ENCODE data around the gene EFCAB6. TPM values are rescaled to one million over a fixed set of nuclear protein-coding genes. Genes with fewer than 3 reads are reported as not detected.

EFCAB6 gene
- total and polyA plus RNA-seq, 2 of the 13 experiments (the other 11 are each of a cell fraction or from before 2014, with no cell fraction given): not detected

DNA sequence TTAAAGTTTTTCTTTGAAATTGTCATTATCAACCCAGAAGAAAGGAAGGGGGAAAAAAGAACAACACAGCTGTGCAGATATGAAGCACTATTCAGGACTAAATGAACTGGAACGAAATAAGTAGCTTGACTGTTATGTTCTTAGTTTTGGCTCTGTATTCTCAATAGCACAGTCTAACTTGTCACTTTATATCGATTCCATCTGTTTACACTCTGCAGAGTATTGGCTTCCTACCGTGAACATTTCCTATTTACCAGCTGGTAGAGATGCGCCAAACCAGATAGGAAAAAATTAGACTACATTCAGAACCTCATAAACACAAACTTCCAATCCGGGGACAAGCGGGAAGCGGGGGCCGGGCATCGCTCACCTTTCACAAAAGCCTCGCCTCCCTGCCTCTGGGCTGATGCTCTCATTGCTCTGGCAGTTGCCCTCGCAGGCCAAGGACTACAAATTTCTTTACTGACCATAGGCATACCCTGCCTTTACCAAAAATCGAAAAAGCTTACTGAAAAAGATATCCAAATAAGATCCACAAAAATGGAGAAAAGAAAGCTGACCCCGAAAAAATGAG lies 66.2 kb downstream of the EFCAB6 start:
- no peak for DNase-seq (ENCODE audit: low spot score)
- ChIA-PET CTCF (ENCODE audit: low intra/inter-chr PET ratio, low total read pairs) (no interaction called here), POLR2A (interaction anchor here (0.6 kb wide), 1 partner anchor 140 kb away, joined by 3 read pairs; no protein-coding TSS in a partner anchor)
- no peaks in the 10 kb centered on the region for H4K20me1 ChIP-seq (ENCODE audit: insufficient read depth, low read length)
- no peak overlapping the region for H3K27ac ChIP-seq (ENCODE audit: extremely low read length, insufficient read depth, low read length)
- intact Hi-C loops (cut with micrococcal nuclease; ENCODE audit: unreplicated experiment): no loop called here
- H3K4me1 ChIP-seq (ENCODE audit: insufficient read depth, low read length): no peaks in the 10 kb centered on the region
- no peak overlapping the region for H3K4me3 ChIP-seq (replicated peaks in 1 of 3; ENCODE audit: insufficient read depth in 1 of 3, low read depth in 2 of 3, low read length in 3 of 3)
- no peak overlapping the region for H2AFZ ChIP-seq (ENCODE audit: low read length)
- no peaks in the 10 kb centered on the region for H3K9me3 ChIP-seq (ENCODE audit: low read length)
- H3K4me2 ChIP-seq (ENCODE audit: low read depth, low read length): no peak overlapping the region
- FAIRE-seq: no peak
- H3K36me3 ChIP-seq (replicated peaks in 1 of 2; ENCODE audit: control insufficient read depth in 1 of 2, insufficient read depth in 2 of 2, low read length in 2 of 2): no peaks in the 10 kb centered on the region
- H3K79me2 ChIP-seq (ENCODE audit: insufficient read depth, low read length): no peaks in the 10 kb centered on the region
- ATAC-seq: no peak
- H3K9ac ChIP-seq (ENCODE audit: insufficient read depth, low read depth, low read length): no peak overlapping the region
- peaks cover 3 to 61% of the 10 kb centered on the region in 2 experiments; a peak in 3 of 5 replicates for H3K27me3 ChIP-seq (ENCODE audit: control insufficient read depth in 1 of 2, insufficient read depth in 2 of 2, low read length in 2 of 2)
- 4% methylated on average over 13 of the region's 13 CpGs for WGBS (ENCODE audit: low lambda C conversion rate)
- no TSS peak for BruUV-seq (replicated peaks)
- in situ Hi-C loops (cut with HindIII; ENCODE audit: extremely low pct_ligation_motif_present, low pct_unique_long_range_greater_than_20kb): no loop called here
- no peak for TF ChIP-seq MTF1 (CRISPR knock-in tag; IDR thresholded peaks at IDR 0.05)
- TF ChIP-seq ARID5B (CRISPR knock-in tag; IDR thresholded peaks at IDR 0.05): no peak
- TF ChIP-seq AGO1 (IDR thresholded peaks at IDR 0.05; ENCODE audit: low read depth, low read length, poor library complexity, severe bottlenecking): no peak
- no peak for TF ChIP-seq CBX5 (CRISPR knock-in tag; IDR thresholded peaks at IDR 0.05; ENCODE audit: borderline replicate concordance)
- no peak for TF ChIP-seq TBL1XR1 (IDR thresholded peaks at IDR 0.05; ENCODE audit: borderline replicate concordance, low read length, partially characterized antibody)
- no peak for TF ChIP-seq SMYD3 (CRISPR knock-in tag; IDR thresholded peaks at IDR 0.05)
- TF ChIP-seq ZBTB34 (CRISPR knock-in tag; IDR thresholded peaks at IDR 0.05): no peak
- TF ChIP-seq, protein P1, sequence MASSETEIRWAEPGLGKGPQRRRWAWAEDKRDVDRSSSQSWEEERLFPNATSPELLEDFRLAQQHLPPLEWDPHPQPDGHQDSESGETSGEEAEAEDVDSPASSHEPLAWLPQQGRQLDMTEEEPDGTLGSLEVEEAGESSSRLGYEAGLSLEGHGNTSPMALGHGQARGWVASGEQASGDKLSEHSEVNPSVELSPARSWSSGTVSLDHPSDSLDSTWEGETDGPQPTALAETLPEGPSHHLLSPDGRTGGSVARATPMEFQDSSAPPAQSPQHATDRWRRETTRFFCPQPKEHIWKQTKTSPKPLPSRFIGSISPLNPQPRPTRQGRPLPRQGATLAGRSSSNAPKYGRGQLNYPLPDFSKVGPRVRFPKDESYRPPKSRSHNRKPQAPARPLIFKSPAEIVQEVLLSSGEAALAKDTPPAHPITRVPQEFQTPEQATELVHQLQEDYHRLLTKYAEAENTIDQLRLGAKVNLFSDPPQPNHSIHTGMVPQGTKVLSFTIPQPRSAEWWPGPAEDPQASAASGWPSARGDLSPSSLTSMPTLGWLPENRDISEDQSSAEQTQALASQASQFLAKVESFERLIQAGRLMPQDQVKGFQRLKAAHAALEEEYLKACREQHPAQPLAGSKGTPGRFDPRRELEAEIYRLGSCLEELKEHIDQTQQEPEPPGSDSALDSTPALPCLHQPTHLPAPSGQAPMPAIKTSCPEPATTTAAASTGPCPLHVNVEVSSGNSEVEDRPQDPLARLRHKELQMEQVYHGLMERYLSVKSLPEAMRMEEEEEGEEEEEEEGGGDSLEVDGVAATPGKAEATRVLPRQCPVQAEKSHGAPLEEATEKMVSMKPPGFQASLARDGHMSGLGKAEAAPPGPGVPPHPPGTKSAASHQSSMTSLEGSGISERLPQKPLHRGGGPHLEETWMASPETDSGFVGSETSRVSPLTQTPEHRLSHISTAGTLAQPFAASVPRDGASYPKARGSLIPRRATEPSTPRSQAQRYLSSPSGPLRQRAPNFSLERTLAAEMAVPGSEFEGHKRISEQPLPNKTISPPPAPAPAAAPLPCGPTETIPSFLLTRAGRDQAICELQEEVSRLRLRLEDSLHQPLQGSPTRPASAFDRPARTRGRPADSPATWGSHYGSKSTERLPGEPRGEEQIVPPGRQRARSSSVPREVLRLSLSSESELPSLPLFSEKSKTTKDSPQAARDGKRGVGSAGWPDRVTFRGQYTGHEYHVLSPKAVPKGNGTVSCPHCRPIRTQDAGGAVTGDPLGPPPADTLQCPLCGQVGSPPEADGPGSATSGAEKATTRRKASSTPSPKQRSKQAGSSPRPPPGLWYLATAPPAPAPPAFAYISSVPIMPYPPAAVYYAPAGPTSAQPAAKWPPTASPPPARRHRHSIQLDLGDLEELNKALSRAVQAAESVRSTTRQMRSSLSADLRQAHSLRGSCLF (CRISPR knock-in tag; IDR thresholded peaks at IDR 0.05; ENCODE audit: borderline replicate concordance): no peak

Data from HepG2 (cell line).